ENCODE measurements around the gene HOXC5. TPM values are rescaled to one million over a fixed set of nuclear protein-coding genes. Genes with fewer than 3 reads are reported as not detected.

HOXC5 gene
- total RNA-seq, 1 experiment from 2014 or later: 1.1 TPM

GRCh38 chr12:53987787-53988230 lies 45.0 kb upstream of the HOXC5 start:
- H3K79me2 ChIP-seq (ENCODE audit: insufficient read depth, low read length): no peaks in the 10 kb centered on the region
- ATAC-seq: no peak
- no peak for DNase-seq (ENCODE audit: low read depth, low spot score)
- intact Hi-C loops (cut with micrococcal nuclease): loop anchor here (5.0 kb wide), 1 partner anchor 221 kb away; no protein-coding TSS in a partner anchor
- no peaks in the 10 kb centered on the region for H3K36me3 ChIP-seq (ENCODE audit: control insufficient read depth in 1 of 2, insufficient read depth in 2 of 2, low read length in 2 of 2)
- no peaks in the 10 kb centered on the region for H3K9me3 ChIP-seq (ENCODE audit: control insufficient read depth in 1 of 2, insufficient read depth in 1 of 2, low read depth in 1 of 2, low read length in 2 of 2)
- H3K27me3 ChIP-seq (ENCODE audit: insufficient read depth, low read length): no peaks in the 10 kb centered on the region
- H3K27ac ChIP-seq (ENCODE audit: low read depth, low read length): no peak overlapping the region
- BruUV-seq (replicated peaks): no TSS peak
- TF ChIP-seq ELF1 (IDR thresholded peaks at IDR 0.05; ENCODE audit: borderline replicate concordance, low read depth) (no peak), RAD21 (IDR thresholded peaks at IDR 0.05; ENCODE audit: low read depth) (no peak), SIN3A (IDR thresholded peaks at IDR 0.05; ENCODE audit: low read depth) (no peak), ZBTB33 (IDR thresholded peaks at IDR 0.05; ENCODE audit: extremely low read depth, insufficient replicate concordance, low read length) (no peak), CTCF (IDR thresholded peaks at IDR 0.05 in 2 of 3, conservative IDR thresholded peaks at IDR 0.05 in 1 of 3; ENCODE audit: borderline replicate concordance in 1 of 3, insufficient read depth in 1 of 3, low read depth in 2 of 3, low read length in 2 of 3) (no peak), ZFX (IDR thresholded peaks at IDR 0.05) (no peak), REST (IDR thresholded peaks at IDR 0.05; ENCODE audit: low read depth) (no peak), EZH2phosphoT487 (IDR thresholded peaks at IDR 0.05; ENCODE audit: borderline replicate concordance) (no peak), CBX3 (IDR thresholded peaks at IDR 0.05; ENCODE audit: low read depth) (no peak), POLR2AphosphoS5 (IDR thresholded peaks at IDR 0.05; ENCODE audit: low read depth, low read length) (no peak), SP1 (IDR thresholded peaks at IDR 0.05; ENCODE audit: low read depth) (no peak), CEBPB (IDR thresholded peaks at IDR 0.05; ENCODE audit: low read depth) (no peak), YY1 (IDR thresholded peaks at IDR 0.05; ENCODE audit: extremely low read depth, insufficient replicate concordance, low read depth, low read length) (no peak)
- no peak overlapping the region for H3K4me2 ChIP-seq (ENCODE audit: low read length)
- ChIA-PET POLR2A (interaction anchor here (1.1 kb wide), 1 partner anchor 292 kb away, joined by 3 read pairs; the partner anchor contains the start of gene CBX5), CTCF (interaction anchor here (0.6 to 5.7 kb wide), 10 partner anchors 10 to 337 kb away, joined by 3 to 35 read pairs (median 4); partner anchors contain the start of genes COPZ1 and HOXC5), RAD21 (ENCODE audit: low non-redundant PET in 1 of 2, low total read pairs in 2 of 2, uncharacterized antibody in 2 of 2, unreplicated experiment in 2 of 2) (interaction anchor here (0.7 to 1.0 kb wide), 2 partner anchors 30 to 231 kb away, joined by 3 to 5 read pairs; no protein-coding TSS in a partner anchor)
- no peak overlapping the region for H3K4me3 ChIP-seq (replicated peaks in 1 of 2; ENCODE audit: low read depth in 1 of 2, low read length in 2 of 2)
- peaks cover 4 to 17% of the 10 kb centered on the region in 2 experiments for H3K4me1 ChIP-seq (ENCODE audit: control insufficient read depth in 1 of 2, insufficient read depth in 2 of 2, low read length in 2 of 2)
- no peaks in the 10 kb centered on the region for H3K9me2 ChIP-seq (ENCODE audit: insufficient read depth)
- H3K9ac ChIP-seq (ENCODE audit: low read length): no peak overlapping the region
- H4K20me1 ChIP-seq (ENCODE audit: insufficient read depth): no peaks in the 10 kb centered on the region
- H2AFZ ChIP-seq (ENCODE audit: low read depth, low read length, poor library complexity, severe bottlenecking): no peak overlapping the region

All from HCT116 (cell line).